ENCODE measurements around the gene CLEC16A.

The CLEC16A gene

DNA sequence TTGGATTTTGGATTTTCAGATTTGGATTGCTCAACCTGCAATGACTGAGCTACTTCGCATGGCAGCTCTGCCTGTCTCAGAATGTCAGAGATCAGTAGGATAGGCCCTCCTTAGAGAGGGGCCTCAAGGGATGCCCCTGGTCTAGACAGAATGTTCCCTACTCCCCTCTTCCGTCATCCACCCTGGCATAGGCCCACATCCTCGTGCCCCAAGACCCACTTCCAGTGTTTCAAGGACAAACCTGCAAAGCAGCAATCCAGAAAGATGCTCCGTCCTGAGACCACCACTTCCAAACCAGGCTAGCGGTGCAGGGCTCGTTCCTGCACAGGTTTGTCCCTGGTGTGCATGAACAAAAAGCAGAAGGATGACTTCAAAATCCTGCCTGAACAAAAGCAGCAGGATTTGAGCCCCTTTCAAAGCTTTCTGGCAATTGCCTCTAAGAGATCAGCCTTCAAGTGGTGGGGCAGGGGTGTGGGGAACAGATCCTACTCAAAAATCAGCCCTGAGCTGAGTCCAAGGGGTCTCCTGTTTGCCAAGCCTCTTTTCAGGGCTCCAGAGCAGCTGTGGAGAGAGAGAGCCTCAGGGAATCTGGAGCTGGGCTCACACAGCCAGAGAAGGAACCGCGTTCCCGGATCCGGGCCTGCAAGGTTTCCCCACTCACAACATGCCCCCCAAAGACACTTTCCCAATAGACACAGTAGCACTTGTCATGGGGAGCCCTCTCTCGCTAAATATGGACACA lies 190.5 kb downstream of the CLEC16A start:
- DNase-seq (ENCODE audit: low read depth in 1 of 2, low spot score in 1 of 2), result no peak

DNA sequence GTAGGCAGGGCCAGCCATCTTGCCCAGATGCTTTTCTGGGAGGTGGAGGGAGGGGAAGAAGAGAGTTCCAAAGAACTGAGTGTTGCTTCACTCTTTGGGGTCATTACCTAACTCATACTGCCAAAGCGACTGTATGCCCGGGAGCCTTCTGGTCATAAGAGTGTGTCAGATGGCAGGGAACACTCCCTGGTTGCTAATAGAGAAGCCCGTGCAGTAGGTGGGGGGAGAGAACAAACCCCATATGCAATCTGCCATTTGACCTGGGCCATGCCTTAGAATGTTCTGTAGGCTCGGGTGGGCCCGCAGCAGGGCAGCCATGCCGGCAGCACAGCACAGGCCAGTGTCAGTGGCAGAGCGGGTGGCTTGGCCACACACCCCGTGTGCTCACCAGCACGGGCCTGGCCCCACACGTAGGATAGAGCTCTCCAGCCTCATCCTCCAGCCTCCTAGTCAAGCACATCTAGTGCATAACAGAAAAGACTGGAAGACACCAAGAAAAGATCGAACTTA lies 191.2 kb downstream of the CLEC16A start:
- no peak for DNase-seq (ENCODE audit: low read depth in 1 of 2, low spot score in 1 of 2)

DNA sequence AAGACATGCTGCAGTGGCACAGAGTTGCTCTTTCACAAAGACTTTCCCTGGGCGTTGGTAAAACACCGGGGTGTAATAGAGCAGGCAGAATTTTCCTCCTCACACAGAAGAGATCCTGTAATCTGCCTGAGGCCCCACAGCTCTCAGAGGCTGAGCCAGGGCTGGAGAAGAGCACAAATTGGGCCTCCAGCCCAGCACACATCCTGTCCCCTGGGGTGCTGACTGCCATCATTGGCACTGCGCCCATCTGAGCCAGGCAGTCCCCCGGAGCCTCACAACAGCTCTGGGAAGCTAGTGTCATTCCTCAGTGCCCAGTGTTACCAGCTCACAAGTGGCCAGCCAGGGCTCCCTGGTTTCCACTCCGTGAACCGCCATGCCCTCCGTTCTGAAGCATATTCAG lies 192.2 kb downstream of the CLEC16A start:
- DNase-seq (ENCODE audit: low read depth in 1 of 2, low spot score in 1 of 2), result no peak

DNA sequence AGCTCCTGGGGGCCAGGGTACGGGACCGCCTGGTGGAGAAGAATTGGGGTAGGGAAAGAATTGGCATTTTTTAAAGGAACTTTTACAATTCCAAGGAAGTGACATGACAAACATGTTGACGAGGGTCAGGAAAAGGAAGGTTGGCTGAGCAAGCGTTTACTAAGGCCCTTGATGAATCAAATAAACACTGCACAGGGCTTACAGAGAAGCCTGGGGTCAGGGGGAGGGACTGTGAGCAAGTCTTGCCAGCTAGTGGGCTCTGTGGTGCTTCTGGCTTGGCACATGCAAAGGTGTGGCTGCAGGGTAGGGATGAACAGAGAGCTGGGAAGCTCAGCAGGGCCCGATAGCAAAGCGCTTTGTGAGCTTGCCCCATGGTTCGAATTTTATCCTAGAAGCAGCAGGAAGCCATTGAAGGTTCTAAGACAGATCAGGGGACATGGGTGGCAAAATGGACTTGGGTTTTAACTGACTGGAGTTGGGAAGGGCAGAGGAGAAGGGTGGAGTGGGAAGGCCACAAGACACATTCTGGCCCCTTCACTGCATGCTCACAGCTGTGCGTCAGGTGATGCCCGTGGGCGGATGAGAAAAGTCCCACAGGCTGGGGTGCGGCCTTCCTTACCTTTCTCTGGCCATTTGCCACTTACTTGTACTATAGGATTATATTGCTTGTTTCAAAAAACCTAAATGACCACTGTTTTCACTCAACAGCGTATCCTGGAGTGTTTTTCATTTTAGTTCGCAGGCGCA lies 193.8 kb downstream of the CLEC16A start:
- no peak for DNase-seq (ENCODE audit: low read depth in 1 of 2, low spot score in 1 of 2)

DNA sequence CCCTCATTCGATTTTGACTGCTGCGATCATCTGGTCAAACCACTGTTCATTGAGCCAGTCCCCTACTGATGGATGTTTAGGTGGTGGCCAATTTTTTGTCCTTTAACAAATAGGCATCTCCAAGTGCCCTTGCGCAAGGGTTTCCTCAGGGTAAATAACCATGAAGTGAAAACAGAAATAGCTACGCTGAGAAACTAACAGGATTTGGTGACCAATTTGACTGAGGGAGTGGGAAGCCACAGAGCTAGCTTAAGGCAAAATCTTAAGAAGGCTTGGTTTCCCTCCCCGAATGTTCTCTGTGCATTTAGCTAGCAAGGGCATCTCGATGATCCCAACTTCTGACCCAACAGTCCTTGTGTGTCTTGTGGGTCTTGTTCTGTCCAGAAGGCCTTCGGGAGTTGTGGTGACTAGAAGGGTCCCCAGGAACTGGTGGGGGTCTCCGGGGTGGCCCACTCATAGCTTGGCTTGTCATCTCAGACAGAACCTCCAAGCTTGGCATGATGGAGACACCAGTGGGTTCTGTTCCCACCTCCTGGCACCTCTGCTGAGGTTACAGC lies 194.5 kb downstream of the CLEC16A start:
- DNase-seq (ENCODE audit: low read depth in 1 of 2, low spot score in 1 of 2), result no peak

DNA sequence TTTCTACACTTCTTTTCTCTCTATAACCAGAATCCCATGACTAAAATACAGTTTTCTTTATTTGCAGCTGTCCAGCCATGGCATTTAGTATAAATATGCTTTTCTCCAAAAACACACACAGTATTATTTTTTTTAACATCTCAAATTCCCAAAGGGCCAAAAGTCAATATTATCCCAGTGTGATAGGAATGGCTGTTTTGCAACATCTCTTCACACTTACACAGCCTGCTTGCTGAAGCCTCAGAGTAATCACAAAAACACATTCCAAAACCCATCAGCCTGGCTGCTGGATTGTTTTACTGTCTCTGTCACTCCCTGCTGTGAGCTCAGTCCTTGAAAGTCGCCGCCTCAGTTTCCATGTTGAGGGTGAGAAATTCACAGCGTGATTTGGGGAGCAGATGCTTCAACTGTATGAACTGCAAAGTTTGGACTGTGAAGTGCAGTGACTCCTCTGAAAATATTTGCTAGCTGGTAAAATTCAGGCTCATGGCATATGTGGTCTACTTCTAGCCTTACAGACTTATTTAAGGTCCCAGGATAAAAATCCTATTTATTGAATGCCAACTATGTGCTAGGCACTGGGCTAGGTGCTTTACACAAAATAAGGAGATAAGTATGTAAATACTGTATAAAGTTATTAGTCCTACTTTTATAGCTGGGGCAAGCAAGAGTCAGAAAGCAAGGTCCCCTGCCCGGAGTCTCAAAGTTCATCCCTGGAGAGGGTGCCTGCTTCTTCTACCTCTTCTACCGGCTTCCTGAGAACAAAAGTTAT lies 195.1 kb downstream of the CLEC16A start:
- no peak for DNase-seq (ENCODE audit: low read depth in 1 of 2, low spot score in 1 of 2)

DNA sequence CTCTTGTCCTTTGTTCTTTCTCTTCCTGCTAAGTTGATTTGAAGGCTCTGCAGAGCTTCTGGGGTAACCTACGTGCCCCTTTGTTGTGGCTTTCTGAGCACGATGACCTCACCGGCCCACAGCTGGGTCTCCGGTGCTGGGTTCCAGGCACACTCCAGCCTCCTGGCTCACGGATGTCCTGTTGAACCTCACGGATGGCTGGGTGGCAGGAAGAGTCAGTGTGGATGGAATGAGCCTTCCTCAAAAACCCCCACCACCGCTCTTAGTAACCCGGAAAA lies 195.7 kb downstream of the CLEC16A start:
- no peak for DNase-seq (ENCODE audit: low read depth in 1 of 2, low spot score in 1 of 2)

DNA sequence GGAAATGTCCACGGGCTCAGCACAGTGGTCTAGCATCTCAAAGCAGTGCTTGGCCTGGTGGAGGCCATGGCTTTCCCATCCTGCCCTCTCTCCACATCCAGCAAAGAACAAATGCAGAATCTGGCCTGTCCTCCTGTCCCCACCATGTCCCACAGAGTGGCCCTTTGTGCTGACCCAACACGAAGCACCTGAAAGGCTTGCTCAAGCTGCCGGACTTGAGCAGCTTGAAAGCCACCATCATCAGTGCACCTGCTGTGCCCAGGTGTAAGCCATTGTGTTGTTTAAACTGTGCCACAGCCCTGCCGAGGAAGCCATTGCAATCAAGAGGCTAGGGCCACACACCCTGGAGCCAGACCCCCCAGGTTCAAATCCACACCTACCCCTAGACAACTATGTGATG lies 196.1 kb downstream of the CLEC16A start:
- DNase-seq (ENCODE audit: low read depth in 1 of 2, low spot score in 1 of 2), result no peak

DNA sequence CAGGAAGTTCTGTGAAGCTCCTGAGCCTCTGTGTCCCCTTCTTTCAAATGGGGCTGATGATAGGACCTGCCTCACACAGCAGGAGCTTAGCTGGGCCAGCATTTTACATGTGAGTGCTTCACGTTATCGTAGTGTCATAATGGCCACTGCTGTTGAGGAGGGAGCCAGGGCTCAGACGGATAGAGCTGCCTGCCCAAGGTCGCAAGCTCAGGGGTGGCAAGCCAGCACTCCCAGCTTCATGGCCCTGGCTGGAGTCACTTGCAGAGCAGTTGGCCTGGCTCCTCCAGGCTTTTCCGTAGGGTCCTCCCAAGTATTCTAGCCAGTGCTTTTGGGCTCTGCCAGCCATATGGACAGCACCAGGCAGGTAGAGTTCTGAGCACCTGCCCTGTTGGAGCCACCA lies 196.5 kb downstream of the CLEC16A start:
- no peak for DNase-seq (ENCODE audit: low read depth in 1 of 2, low spot score in 1 of 2)

DNA sequence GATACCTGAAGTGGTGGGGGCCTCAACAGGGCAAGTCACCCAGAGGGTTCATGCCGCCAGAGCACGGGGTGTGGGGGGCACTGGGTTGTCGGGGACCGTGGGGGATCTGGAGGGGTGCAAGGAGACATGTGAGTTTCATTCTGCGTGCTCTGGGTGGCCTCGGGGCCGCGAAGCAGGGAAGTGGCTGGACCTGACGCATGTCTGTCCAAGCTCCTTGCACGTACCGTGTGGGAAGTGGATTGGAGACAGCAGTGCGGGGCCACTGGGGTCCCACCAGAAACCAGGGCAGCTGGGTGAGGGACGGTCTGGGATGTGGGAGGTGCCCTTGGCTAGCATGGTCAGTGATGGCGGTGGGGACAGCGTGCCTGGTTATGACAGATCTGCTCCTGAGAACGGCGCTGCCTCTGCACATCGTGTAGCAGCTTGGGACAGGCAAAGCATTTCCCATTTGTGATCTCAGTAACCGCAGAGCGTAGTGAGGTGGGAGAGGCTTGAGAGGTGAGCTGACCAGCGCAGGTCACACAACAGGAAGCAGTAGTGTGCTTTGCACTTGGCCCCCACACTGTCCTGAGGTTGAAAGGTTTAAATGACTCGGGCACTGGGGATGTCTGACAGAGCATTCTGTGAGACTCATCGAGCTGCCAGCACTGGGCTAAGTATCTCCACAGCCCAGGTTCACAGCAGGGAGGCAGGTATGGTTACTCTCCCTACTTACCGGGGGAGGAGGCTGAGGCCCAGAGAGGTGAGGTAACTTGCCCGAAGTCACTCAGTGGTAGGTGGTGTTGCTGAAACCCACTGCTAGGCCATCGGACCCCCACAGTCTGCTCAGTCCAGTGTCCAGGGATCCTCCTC lies 197.3 kb downstream of the CLEC16A start:
- DNase-seq (ENCODE audit: low read depth in 1 of 2, low spot score in 1 of 2), result no peak

DNA sequence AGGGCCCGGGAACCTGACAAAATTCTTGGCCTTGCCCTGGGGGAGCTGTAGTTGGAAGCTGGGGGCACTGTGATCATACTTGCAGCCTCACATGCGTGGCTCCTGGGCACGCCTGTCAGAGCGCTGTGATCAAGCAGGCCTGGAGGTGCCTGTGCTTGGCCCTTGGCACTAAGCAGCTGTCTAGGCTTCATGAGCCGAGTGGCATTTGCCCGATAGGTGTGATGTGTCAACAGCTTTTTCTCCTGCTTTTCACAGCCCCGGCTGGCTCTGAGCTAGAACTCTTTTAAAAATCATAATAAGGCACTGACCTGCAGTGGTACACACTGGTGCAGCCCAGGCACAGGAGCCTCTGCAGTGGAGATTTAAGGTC lies 197.9 kb downstream of the CLEC16A start:
- no peak for DNase-seq (ENCODE audit: low read depth in 1 of 2, low spot score in 1 of 2)

DNA sequence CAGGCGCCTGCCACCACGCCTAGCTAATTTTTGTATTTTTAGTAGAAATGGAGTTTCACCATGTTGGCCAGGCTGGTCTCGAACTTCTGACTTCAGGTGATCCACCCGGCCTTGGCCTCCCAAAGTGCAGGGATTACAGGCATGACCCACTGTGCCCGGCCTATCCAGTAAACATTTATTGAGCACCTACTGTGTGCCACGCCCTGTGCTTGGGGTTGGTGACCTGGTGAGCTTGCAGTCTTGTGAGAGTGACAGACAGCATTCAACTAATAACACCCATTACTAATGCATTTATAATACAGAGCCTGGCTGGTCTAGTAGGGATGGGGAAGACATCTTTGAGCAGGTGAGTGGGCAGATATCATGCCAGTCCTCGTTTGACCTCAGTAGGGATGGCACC lies 198.6 kb downstream of the CLEC16A start:
- DNase-seq (ENCODE audit: low read depth in 1 of 2, low spot score in 1 of 2), result no peak

DNA sequence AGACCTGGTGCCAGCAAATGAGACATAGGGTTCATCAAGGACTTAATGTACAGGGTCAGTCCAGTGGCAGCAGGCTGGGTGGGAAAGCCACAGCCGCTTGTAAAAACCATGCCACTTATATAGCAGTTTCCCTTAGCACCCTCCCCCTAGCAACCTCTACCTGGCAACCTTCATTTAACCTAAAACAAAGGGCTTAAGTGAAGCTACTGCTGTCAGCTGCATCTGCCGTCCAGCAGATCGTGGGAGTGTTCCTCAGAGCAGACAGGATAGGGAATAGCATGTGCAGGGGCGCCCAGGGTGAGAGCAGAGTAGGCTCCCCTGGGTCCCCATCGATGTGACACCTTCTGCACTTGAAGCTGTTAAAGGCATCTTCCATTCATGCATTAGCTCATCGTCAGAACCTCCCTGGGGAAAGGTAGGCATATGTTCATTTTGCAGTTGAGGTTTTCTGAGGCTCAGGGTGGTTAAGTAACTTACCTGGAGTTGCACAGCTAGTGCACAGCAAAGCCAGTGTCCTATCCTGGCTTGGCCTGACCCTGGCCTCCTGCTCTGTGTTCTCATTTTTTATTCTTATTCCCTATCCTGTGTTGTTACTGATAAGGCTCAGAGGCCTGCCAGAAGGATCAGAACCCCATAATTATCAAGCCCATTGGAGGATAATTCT lies 199.1 kb downstream of the CLEC16A start:
- no peak for DNase-seq (ENCODE audit: low read depth in 1 of 2, low spot score in 1 of 2)

DNA sequence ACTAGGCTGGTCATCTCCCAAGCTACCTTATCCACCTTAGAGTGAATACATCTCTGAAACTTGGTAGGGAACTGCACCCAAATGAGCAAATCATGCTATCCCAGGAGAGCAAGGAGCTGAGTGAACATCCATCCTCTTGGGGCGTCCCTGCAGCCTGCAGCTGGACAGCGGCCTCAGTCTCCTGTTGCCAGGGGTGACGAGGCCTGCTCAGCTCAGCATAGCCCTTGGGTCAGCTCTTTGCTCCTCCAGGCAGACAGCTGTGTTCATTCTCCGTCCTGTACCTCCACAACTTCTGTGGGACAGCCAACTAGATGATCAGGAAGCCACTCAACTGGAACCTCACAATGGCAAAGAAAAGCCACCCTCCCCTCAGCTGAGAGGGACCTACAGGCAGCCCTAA lies 199.8 kb downstream of the CLEC16A start:
- no peak for DNase-seq (ENCODE audit: low read depth in 1 of 2, low spot score in 1 of 2)

DNA sequence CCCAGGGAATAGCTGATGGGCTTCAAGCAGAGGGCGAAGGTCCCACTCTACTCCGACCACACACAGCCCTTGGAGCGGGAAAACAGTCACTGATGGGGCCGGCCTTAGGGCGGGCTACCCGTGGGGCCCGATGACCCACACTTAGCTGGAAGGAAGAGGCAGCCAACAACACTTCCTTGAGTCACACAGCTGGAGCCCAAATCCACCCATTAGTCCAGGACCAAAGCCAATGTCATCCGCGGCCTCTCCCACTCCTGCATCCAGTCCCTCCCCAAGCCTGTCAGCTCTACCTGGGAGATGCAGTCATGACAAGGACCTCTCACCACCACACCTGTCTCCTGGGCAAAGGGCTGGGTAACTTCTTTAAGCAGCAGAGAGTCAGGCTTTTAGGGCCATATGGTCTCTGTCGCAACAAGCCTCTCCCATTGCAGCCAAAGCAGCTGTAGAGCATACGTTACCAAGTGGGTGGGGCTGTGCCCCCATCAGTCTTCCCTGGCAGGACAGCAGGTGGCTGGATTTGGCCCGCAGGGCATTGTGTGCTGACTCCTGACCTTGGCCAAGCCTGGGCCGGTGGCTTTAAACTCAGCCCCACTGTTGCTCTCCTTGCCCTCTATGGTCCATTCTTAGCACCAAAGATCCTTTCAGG lies 200.9 kb downstream of the CLEC16A start:
- DNase-seq (ENCODE audit: low read depth in 1 of 2, low spot score in 1 of 2), result no peak

DNA sequence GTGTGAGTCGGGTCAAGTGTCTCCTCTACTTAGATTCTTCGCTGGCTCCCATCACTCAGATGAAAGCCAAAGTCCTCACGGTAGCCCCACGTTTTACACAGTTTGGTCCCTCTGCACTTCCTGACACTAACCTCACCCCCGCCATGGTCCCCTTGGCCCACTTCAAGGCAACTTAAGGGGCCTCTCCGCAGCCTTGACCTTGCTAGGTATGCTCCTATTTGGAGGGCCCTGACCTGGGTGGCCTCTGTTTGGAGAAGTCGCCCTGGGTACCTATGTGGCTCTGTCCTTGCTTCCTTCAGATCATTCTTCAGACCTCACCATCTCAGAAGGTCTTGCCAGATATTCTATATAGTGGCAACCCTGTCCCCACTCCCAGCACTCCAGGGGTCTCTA lies 201.5 kb downstream of the CLEC16A start:
- no peak for DNase-seq (ENCODE audit: low read depth in 1 of 2, low spot score in 1 of 2)

DNA sequence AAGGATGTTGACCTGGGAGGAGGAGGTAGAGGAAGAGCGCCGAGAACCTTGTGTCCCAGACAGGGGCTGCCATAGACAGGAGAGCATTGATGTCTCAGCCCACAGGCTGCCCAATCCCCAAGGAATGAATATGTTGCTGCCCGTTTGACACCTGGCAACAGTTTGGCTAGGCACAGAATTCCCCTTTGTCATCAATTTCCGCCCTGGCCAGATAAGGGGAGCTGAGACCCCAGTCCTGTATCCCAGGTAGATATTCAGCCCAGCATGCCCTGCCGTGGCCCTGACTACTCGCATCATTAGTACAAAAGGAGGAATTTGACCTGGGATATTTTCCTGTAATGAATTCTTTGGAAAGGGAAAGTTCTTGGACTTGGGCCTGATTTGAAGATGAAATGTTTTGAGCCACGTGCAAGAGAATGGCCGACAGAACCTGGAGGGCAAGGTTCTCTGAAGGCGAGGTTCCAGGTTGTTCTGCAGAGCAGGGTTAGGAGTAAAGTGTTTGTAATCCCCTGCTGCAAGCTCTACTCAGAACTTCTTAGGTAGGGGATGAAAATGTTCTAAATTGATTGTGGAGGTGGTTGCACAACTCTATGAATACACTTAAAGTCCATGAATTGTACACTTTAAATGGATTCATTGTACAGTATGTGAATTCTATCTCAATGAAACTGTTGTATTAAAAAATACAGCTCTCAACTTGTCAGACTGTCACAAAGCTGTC lies 202.8 kb downstream of the CLEC16A start:
- no peak for DNase-seq (ENCODE audit: low read depth in 1 of 2, low spot score in 1 of 2)

DNA sequence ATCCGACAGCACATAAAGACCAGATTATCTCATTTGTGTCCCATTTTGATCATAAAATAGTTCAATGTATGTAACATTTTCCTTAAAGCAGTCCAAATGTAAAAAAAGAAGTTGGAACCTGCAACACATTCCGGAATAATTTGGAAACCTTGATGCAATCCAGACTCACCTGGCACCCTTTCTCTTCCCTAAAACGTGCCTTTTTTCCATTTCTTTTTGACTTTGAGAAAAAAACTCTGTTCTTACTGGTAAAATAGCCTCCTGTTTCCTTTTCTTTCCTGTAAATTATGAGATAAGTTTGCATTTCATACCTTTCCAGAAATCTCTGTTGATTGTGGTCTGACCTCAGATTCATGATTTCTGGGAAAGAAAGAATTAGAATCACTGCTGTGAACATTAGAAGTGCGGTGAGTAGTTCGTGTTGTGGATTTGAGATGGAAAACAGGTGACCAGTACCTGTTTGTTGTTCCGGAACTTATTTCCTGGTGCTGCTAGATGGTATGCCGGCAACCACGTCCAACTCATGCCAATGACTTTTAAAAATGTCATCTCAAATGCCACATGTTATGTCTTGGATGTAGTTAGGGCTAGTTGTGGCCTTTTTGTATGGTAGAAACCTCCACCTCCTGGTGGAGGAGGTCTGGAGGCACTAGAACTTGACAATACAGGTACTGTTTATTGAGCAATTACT lies 203.5 kb downstream of the CLEC16A start:
- no peak for DNase-seq (ENCODE audit: low read depth in 1 of 2, low spot score in 1 of 2)

Measured in activated CD4-positive, alpha-beta T cell treated with anti-CD3 and anti-CD28 coated beads, Interleukin-2, amount 50 U/mL, for 24 hours (primary cell).